ENCODE measurements around the gene PAK3. TPM values are rescaled to one million over a fixed set of nuclear protein-coding genes. Genes with fewer than 3 reads are reported as not detected.

The PAK3 gene
- total RNA-seq (2021; fragmentation: NEBNext Ultra II Directional; extraction: Animal tissue kit (Norgen Biotek cat#: 25700)) (6.4 and 7.2 TPM in 2 replicates), polyA plus RNA-seq (2011; rRNA removed) (0.80 and 0.88 TPM in 2 replicates), polyA minus RNA-seq (2011; rRNA and poly(A)+ RNA removed) (4.2 and 5.0 TPM in 2 replicates)
- polyA plus RNA-seq (2011; cell fraction: cytosol; rRNA removed), result 1.9 TPM
- polyA plus RNA-seq (2011; cell fraction: nucleus; rRNA removed), result 4.4 TPM
- 1.6 to 2.8 TPM (median 2.1 TPM) in 4 replicates for polyA plus RNA-seq (2012, experiment 1 of 2)
- 0.22 TPM for polyA plus RNA-seq (2012, experiment 2 of 2)
- 1.9 TPM for polyA plus RNA-seq (2013, experiment 1 of 2)
- polyA plus RNA-seq (2013, experiment 2 of 2), result 1.9 TPM
- 3.9 TPM for polyA minus RNA-seq (2011; cell fraction: cytosol; rRNA and poly(A)+ RNA removed)
- polyA minus RNA-seq (2011; cell fraction: nucleus; rRNA and poly(A)+ RNA removed), result 14.5 TPM
- long read RNA-seq, experiment 1, partial matches to known transcripts, result 0 of 4 reads
- long read RNA-seq, experiment 1, other reads (novel, unspliced or antisense), result 4 of 4 reads
- long read RNA-seq, experiment 2, partial matches to known transcripts, result 1 of 9 reads
- long read RNA-seq, experiment 2, other reads (novel, unspliced or antisense), result 6 of 9 reads

DNA sequence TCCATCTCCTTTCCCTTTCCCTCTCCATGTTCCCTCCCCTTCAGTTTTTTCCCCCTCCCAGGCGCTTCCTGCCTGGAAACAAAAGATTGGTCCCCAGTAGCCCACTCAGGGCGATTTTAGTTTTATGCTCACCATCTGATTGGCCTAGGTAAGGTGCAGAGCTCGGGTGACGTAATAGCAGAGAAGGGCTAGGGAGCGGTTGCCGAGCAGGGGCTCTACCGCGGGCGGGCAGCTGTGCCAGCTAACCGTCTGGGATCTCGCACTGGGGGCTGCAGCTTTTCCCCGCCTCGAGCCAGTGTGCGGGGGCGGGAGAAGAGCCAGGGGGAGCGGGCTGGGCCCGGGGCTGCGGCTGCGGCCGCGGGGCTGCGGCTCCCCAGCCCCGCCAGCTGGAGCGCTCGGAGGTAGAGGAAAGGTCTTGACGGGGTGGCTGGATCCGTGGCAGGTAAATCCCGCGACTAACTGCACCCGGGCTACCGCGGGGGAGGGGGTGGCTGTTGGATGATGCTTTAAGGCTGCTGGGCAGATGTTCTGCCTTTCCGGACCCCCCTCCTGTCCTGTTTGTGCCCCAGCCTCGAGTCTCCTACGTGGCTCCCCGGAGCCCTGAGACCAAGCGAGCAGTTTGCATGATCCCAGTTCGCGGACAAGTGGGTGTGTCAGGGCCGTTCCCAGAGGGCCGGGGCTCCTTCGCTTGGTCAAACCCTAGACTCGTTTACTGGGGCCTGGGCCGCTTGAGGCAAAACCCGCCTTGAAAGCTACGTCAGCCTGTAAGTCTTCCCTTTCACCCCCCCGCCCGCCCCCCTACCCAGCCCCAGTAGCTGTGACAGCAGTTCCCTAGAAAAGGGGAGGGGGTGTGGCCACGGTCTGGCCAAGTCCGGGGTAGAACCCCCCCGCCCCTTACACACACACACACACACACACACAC, at the start of gene PAK3:
TSS of gene PAK3 (plus strand) at position 218 of the 922 bp plus-strand sequence. CDS start 26,913 bp downstream, outside the sequence.
- Histone ChIP-seq H2BK20ac (ENCODE audit: low read length) (no peak within 1 kb of the TSS), H3K4ac (replicated peaks; ENCODE audit: insufficient read length, low read depth, low read length) (no peak within 1 kb of the TSS), H3K27ac (ENCODE audit: low read depth, low read length) (no peak within 1 kb of the TSS), H4K8ac (ENCODE audit: extremely low read depth, insufficient read depth, low read length) (no peak within 1 kb of the TSS), H4K20me1 (replicated peaks in 1 of 2; ENCODE audit: control insufficient read depth in 1 of 2, insufficient read depth in 2 of 2, low read length in 2 of 2) (no peaks in the 10 kb centered on the region), H2AFZ (ENCODE audit: low read length) (no peak within 1 kb of the TSS; the same call in 1 of the 2 replicates), H2AK5ac (ENCODE audit: low read depth, low read length) (no peak within 1 kb of the TSS), H2BK15ac (ENCODE audit: low read length) (no peak within 1 kb of the TSS), H3K4me2 (ENCODE audit: insufficient read depth in 1 of 2, low read depth in 2 of 2, low read length in 2 of 2) (peak within 1 kb of the TSS; percentile 65 to 75), H3K27me3 (replicated peaks in 1 of 4; ENCODE audit: control insufficient read depth in 3 of 4, extremely low read depth in 1 of 4, insufficient read depth in 3 of 4, low read length in 3 of 4) (no peaks in the 10 kb centered on the region), H3K79me2 (ENCODE audit: control insufficient read depth in 1 of 2, insufficient read depth in 2 of 2, low read length in 2 of 2) (no peaks in the 10 kb centered on the region), H3K9ac (replicated peaks in 1 of 4; ENCODE audit: extremely low read depth in 1 of 4, low read depth in 3 of 4, low read length in 3 of 4) (peak within 1 kb of the TSS in 1 of 4 experiments; percentile 13; a peak in 2 of 7 replicates), H4K5ac (ENCODE audit: insufficient read length, low read depth, low read length) (no peak within 1 kb of the TSS), H3K9me3 (ENCODE audit: insufficient read depth in 2 of 2, low read depth in 1 of 2, low read length in 1 of 2) (no peaks in the 10 kb centered on the region), H4K91ac (replicated peaks; ENCODE audit: insufficient read length, low read length) (no peak within 1 kb of the TSS), H3K4me3 (ENCODE audit: extremely low read depth in 1 of 4, insufficient read depth in 2 of 4, low read depth in 3 of 4, low read length in 4 of 4) (peak within 1 kb of the TSS; percentile 53 to 77 (median 65)), H3K56ac (replicated peaks; ENCODE audit: insufficient read length, low read depth, low read length) (peak within 1 kb of the TSS; percentile 6), H3K23ac (ENCODE audit: insufficient read length) (no peak within 1 kb of the TSS), H2BK5ac (ENCODE audit: low read depth, low read length) (no peak within 1 kb of the TSS), H3K36me3 (ENCODE audit: control insufficient read depth in 2 of 4, insufficient read depth in 4 of 4, low read length in 3 of 4) (peaks cover 0 to 7% (median 0%) of the 10 kb centered on the region in 4 experiments; a peak in 1 of 8 replicates), H2BK12ac (ENCODE audit: low read depth, low read length) (no peak within 1 kb of the TSS), H3K79me1 (ENCODE audit: low read depth, low read length) (no peaks in the 10 kb centered on the region), H3K23me2 (ENCODE audit: low read depth, low read length) (no peaks in the 10 kb centered on the region), H3K14ac (ENCODE audit: insufficient read length) (no peak within 1 kb of the TSS), H3K18ac (ENCODE audit: extremely low read depth, low read length) (no peak within 1 kb of the TSS; the same call in 1 of the 2 replicates), H2BK120ac (replicated peaks; ENCODE audit: low read depth, low read length) (no peak within 1 kb of the TSS), H3K4me1 (replicated peaks in 1 of 4; ENCODE audit: control insufficient read depth in 3 of 4, insufficient read depth in 4 of 4, low read length in 3 of 4) (peaks cover 0 to 4% (median 1%) of the 10 kb centered on the region in 4 experiments; a peak in 4 of 7 replicates)
- DNase-seq (ENCODE audit: low read depth in 1 of 2, low spot score in 2 of 2) (peak in 1 of 2 experiments; percentile 53), FAIRE-seq (peak; percentile 92)
- ChIA-PET POLR2A (ENCODE audit: partially characterized antibody) (interaction anchor here (0.7 to 2.7 kb wide), 5 partner anchors 9 to 1449 kb away, joined by 3 to 9 read pairs (median 3); no protein-coding TSS in a partner anchor), CTCF (ENCODE audit: partially characterized antibody) (interaction anchor here (0.6 to 6.9 kb wide), 7 partner anchors 11 to 671 kb away, joined by 3 to 42 read pairs (median 3); no protein-coding TSS in a partner anchor)
- WGBS, 2 experiments (ENCODE audit: extremely low coverage in 1 of 2, insufficient coverage in 1 of 2, insufficient read length in 1 of 2, insufficient replicate concordance in 2 of 2, low coverage in 1 of 2, low lambda C conversion rate in 2 of 2, missing lambda C conversion rate in 1 of 2), result 4% methylated on average over 5 of the region's 51 CpGs; no CpG with 5 or more reads in 1 of the 2 experiments
- TF ChIP-seq CTBP2 (IDR thresholded peaks at IDR 0.05; ENCODE audit: borderline replicate concordance, insufficient read depth, insufficient read length, low read length) (peak; percentile 40), EGR1 (IDR thresholded peaks at IDR 0.05; ENCODE audit: borderline replicate concordance, low read depth, low read length) (peak; percentile 72; the same call in 1 of the 2 replicates), TAF1 (IDR thresholded peaks at IDR 0.05; ENCODE audit: low read depth, low read length) (no peak), RFX5 (IDR thresholded peaks at IDR 0.05; ENCODE audit: borderline replicate concordance, low read depth, low read length) (peak; percentile 63; the same call in 1 of the 2 replicates), SIN3A (conservative IDR thresholded peaks at IDR 0.05 in 1 of 2, IDR thresholded peaks at IDR 0.05 in 1 of 2; ENCODE audit: low read depth in 1 of 2, low read length in 2 of 2) (0 out of 4 replicates have a peak, but pooled peaks of 1 of the 2 experiments have one; percentile 27), SAP30 (IDR thresholded peaks at IDR 0.05; ENCODE audit: insufficient read depth, insufficient replicate concordance, low read length) (peak; percentile 17), SIRT6 (IDR thresholded peaks at IDR 0.05; ENCODE audit: low read length) (no peak)
